ENCODE measurements around the gene CDH23. TPM values are rescaled to one million over a fixed set of nuclear protein-coding genes. Genes with fewer than 3 reads are reported as not detected.

CDH23 gene
- total and polyA plus RNA-seq, 4 experiments from 2014 or later = 1.8 to 5.4 (median 3.6) TPM

DNA sequence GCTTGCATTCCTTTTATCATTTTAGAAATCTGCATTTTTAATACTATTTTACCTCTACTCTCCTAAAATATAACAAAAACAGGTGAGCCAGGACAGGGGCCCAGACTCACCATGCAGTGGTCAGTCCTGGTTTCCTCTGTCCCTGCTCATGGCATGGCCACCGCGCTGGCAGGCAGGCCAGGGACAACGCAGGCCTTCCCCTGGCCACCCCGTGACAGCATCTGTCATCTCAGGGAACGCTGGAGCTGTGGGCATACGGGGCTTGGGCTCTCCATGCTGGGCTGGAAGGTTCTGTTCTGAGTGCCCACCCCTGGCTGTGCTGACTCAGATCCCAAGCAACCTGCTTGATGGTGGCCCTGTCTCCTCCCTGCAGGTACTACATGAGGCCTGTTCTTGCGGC lies 35.1 kb upstream of the CDH23 start:
- H3K9me3 ChIP-seq (ENCODE audit: control insufficient read depth in 1 of 2, low read length in 2 of 2) = no peaks in the 10 kb centered on the region
- H3K27ac Mint-ChIP-seq = no peak overlapping the region
- no peaks in the 10 kb centered on the region for H3K4me1 ChIP-seq (ENCODE audit: insufficient read depth, low read length)
- peaks cover 41 to 46% of the 10 kb centered on the region in 2 donors for H3K36me3 Mint-ChIP-seq
- peaks cover 9% of the 10 kb centered on the region for H3K36me3 ChIP-seq (ENCODE audit: insufficient read depth, low read length)
- no peaks in the 10 kb centered on the region for H3K4me1 Mint-ChIP-seq
- DNase-seq = no peak
- no peak overlapping the region for H3K4me3 ChIP-seq (ENCODE audit: low read length in 2 of 2)
- POLR2A ChIA-PET (ENCODE audit: partially characterized antibody) = no interaction called here
- H3K4me3 Mint-ChIP-seq = no peak overlapping the region
- no peaks in the 10 kb centered on the region for H3K27me3 Mint-ChIP-seq
- intact Hi-C loops (cut with micrococcal nuclease) = no loop called here
- CTCF ChIA-PET (ENCODE audit: partially characterized antibody) = interaction anchor here (0.6 to 1.4 kb wide), 4 partner anchors 10 to 212 kb away, joined by 3 read pairs; no protein-coding TSS in a partner anchor
- no peaks in the 10 kb centered on the region for H3K27me3 ChIP-seq (ENCODE audit: insufficient read depth, low read length)
- H3K27ac ChIP-seq (ENCODE audit: low read depth, low read length) = no peak overlapping the region
- H3K9me3 Mint-ChIP-seq = peaks cover 0 to 3% (median 0%) of the 10 kb centered on the region in 8 donors

- H3K9me3 Mint-ChIP-seq = peaks cover 0 to 3% (median 0%) of the 10 kb centered on the region in 8 donors
- no peaks in the 10 kb centered on the region for H3K4me1 ChIP-seq (ENCODE audit: insufficient read depth, low read length)
- no peak overlapping the region for H3K27ac ChIP-seq (ENCODE audit: low read depth, low read length)
- H3K36me3 Mint-ChIP-seq = peaks cover 41 to 44% of the 10 kb centered on the region in 2 donors
- no peak for DNase-seq
- intact Hi-C loops (cut with micrococcal nuclease) = no loop called here
- no peaks in the 10 kb centered on the region for H3K9me3 ChIP-seq (ENCODE audit: control insufficient read depth in 1 of 2, low read length in 2 of 2)
- H3K4me1 Mint-ChIP-seq = no peaks in the 10 kb centered on the region
- H3K4me3 Mint-ChIP-seq = no peak overlapping the region
- no peak overlapping the region for H3K4me3 ChIP-seq (ENCODE audit: low read length in 2 of 2)
- ChIA-PET POLR2A (ENCODE audit: partially characterized antibody) (no interaction called here), CTCF (ENCODE audit: partially characterized antibody) (interaction anchor here (1.4 kb wide), 1 partner anchor 211 kb away, joined by 3 read pairs; no protein-coding TSS in a partner anchor)
- H3K36me3 ChIP-seq (ENCODE audit: insufficient read depth, low read length) = peaks cover 9% of the 10 kb centered on the region
- no peaks in the 10 kb centered on the region for H3K27me3 ChIP-seq (ENCODE audit: insufficient read depth, low read length)
- H3K27me3 Mint-ChIP-seq = no peaks in the 10 kb centered on the region
- H3K27ac Mint-ChIP-seq = no peak overlapping the region
Observed at GRCh38 chr10:71362141-71362540, 34.6 kb upstream of the CDH23 start.

- Mint-ChIP-seq H3K27ac (no peak overlapping the region), H3K9me3 (peaks cover 0 to 3% (median 0%) of the 10 kb centered on the region in 8 donors), H3K27me3 (peaks cover 0 to 1% of the 10 kb centered on the region in 2 donors), H3K4me1 (no peaks in the 10 kb centered on the region), H3K36me3 (peaks cover 25 to 30% of the 10 kb centered on the region in 2 donors), H3K4me3 (no peak overlapping the region)
- Histone ChIP-seq H3K27me3 (ENCODE audit: insufficient read depth, low read length) (no peaks in the 10 kb centered on the region), H3K36me3 (ENCODE audit: insufficient read depth, low read length) (no peaks in the 10 kb centered on the region), H3K4me3 (ENCODE audit: low read length in 2 of 2) (no peak overlapping the region), H3K4me1 (ENCODE audit: insufficient read depth, low read length) (no peaks in the 10 kb centered on the region), H3K27ac (ENCODE audit: low read depth, low read length) (no peak overlapping the region), H3K9me3 (ENCODE audit: control insufficient read depth in 1 of 2, low read length in 2 of 2) (no peaks in the 10 kb centered on the region)
- intact Hi-C loops (cut with micrococcal nuclease) = no loop called here
- ChIA-PET POLR2A (ENCODE audit: partially characterized antibody) (no interaction called here), CTCF (ENCODE audit: partially characterized antibody) (interaction anchor here (1.0 to 1.7 kb wide), 2 partner anchors 21 to 207 kb away, joined by 4 to 8 read pairs; no protein-coding TSS in a partner anchor)
- DNase-seq = no peak
Observed at GRCh38 chr10:71363936-71364335, 32.8 kb upstream of the CDH23 start.

DNA sequence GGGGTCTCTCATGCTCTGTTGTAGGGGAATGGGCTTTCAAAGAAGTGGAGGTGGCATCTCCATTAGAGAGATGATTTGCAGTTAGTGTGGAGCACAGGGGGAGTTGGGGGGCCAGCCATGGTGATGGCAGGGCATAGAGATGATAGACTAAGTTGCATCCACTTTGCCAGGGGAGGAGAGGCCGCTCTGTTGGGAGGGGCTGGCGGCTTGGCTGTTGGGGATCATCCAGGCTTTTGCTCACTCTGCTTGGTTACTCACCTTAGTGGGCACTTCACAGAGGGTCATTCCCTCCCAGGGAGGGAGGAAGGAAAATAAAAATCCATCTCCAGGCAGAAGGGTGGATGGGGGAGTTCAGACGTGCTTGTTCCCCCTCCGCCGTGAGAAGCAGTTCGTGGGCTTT lies 31.4 kb upstream of the CDH23 start:
- H3K9me3 Mint-ChIP-seq = peaks cover 0 to 3% (median 0%) of the 10 kb centered on the region in 8 donors
- H3K27ac ChIP-seq (ENCODE audit: low read depth, low read length) = no peak overlapping the region
- no peak overlapping the region for H3K27ac Mint-ChIP-seq
- POLR2A ChIA-PET (ENCODE audit: partially characterized antibody) = no interaction called here
- DNase-seq = no peak
- no peak overlapping the region for H3K4me3 ChIP-seq (ENCODE audit: low read length in 2 of 2)
- intact Hi-C loops (cut with micrococcal nuclease) = no loop called here
- peaks cover 15 to 22% of the 10 kb centered on the region in 2 donors for H3K36me3 Mint-ChIP-seq
- no peaks in the 10 kb centered on the region for H3K9me3 ChIP-seq (ENCODE audit: control insufficient read depth in 1 of 2, low read length in 2 of 2)
- no peaks in the 10 kb centered on the region for H3K27me3 ChIP-seq (ENCODE audit: insufficient read depth, low read length)
- no peaks in the 10 kb centered on the region for H3K4me1 Mint-ChIP-seq
- H3K36me3 ChIP-seq (ENCODE audit: insufficient read depth, low read length) = no peaks in the 10 kb centered on the region
- CTCF ChIA-PET (ENCODE audit: partially characterized antibody) = interaction anchor here (1.7 kb wide), 1 partner anchor 19 kb away, joined by 8 read pairs; no protein-coding TSS in a partner anchor
- H3K4me3 Mint-ChIP-seq = no peak overlapping the region
- peaks cover 0 to 6% of the 10 kb centered on the region in 2 donors for H3K27me3 Mint-ChIP-seq
- no peaks in the 10 kb centered on the region for H3K4me1 ChIP-seq (ENCODE audit: insufficient read depth, low read length)

GRCh38 chr10:71366690-71367089 lies 30.0 kb upstream of the CDH23 start:
- Mint-ChIP-seq H3K4me3 (no peak overlapping the region), H3K27me3 (peaks cover 4 to 11% of the 10 kb centered on the region in 2 donors), H3K27ac (no peak overlapping the region), H3K4me1 (no peaks in the 10 kb centered on the region), H3K36me3 (peaks cover 15 to 18% of the 10 kb centered on the region in 2 donors), H3K9me3 (peaks cover 0 to 3% (median 0%) of the 10 kb centered on the region in 8 donors)
- Histone ChIP-seq H3K27me3 (ENCODE audit: insufficient read depth, low read length) (no peaks in the 10 kb centered on the region), H3K4me1 (ENCODE audit: insufficient read depth, low read length) (no peaks in the 10 kb centered on the region), H3K36me3 (ENCODE audit: insufficient read depth, low read length) (no peaks in the 10 kb centered on the region), H3K27ac (ENCODE audit: low read depth, low read length) (no peak overlapping the region), H3K4me3 (ENCODE audit: low read length in 2 of 2) (no peak overlapping the region), H3K9me3 (ENCODE audit: control insufficient read depth in 1 of 2, low read length in 2 of 2) (no peaks in the 10 kb centered on the region)
- intact Hi-C loops (cut with micrococcal nuclease) = no loop called here
- ChIA-PET POLR2A (ENCODE audit: partially characterized antibody) (interaction anchor here (1.2 kb wide), 1 partner anchor 10 kb away, joined by 3 read pairs; no protein-coding TSS in a partner anchor), CTCF (ENCODE audit: partially characterized antibody) (interaction anchor here (1.4 kb wide), 1 partner anchor 18 kb away, joined by 6 read pairs; no protein-coding TSS in a partner anchor)
- DNase-seq = no peak

GRCh38 chr10:71367271-71367670 lies 29.4 kb upstream of the CDH23 start:
- no peak for DNase-seq
- intact Hi-C loops (cut with micrococcal nuclease) = no loop called here
- Histone ChIP-seq H3K4me1 (ENCODE audit: insufficient read depth, low read length) (no peaks in the 10 kb centered on the region), H3K27me3 (ENCODE audit: insufficient read depth, low read length) (no peaks in the 10 kb centered on the region), H3K27ac (ENCODE audit: low read depth, low read length) (no peak overlapping the region), H3K4me3 (ENCODE audit: low read length in 2 of 2) (no peak overlapping the region), H3K36me3 (ENCODE audit: insufficient read depth, low read length) (no peaks in the 10 kb centered on the region), H3K9me3 (ENCODE audit: control insufficient read depth in 1 of 2, low read length in 2 of 2) (no peaks in the 10 kb centered on the region)
- no peaks in the 10 kb centered on the region for H3K4me1 Mint-ChIP-seq
- no peak overlapping the region for H3K27ac Mint-ChIP-seq
- H3K36me3 Mint-ChIP-seq = peaks cover 9 to 13% of the 10 kb centered on the region in 2 donors
- H3K9me3 Mint-ChIP-seq = peaks cover 0 to 2% (median 0%) of the 10 kb centered on the region in 8 donors
- ChIA-PET POLR2A (ENCODE audit: partially characterized antibody) (interaction anchor here (2.6 kb wide), 1 partner anchor 10 kb away, joined by 8 read pairs; no protein-coding TSS in a partner anchor), CTCF (ENCODE audit: partially characterized antibody) (interaction anchor here (1.4 kb wide), 1 partner anchor 18 kb away, joined by 6 read pairs; no protein-coding TSS in a partner anchor)
- H3K4me3 Mint-ChIP-seq = no peak overlapping the region
- peaks cover 5 to 11% of the 10 kb centered on the region in 2 donors for H3K27me3 Mint-ChIP-seq

GRCh38 chr10:71368176-71368575 lies 28.5 kb upstream of the CDH23 start:
- intact Hi-C loops (cut with micrococcal nuclease) = no loop called here
- Histone ChIP-seq H3K4me3 (ENCODE audit: low read length in 2 of 2) (no peak overlapping the region), H3K36me3 (ENCODE audit: insufficient read depth, low read length) (no peaks in the 10 kb centered on the region), H3K9me3 (ENCODE audit: control insufficient read depth in 1 of 2, low read length in 2 of 2) (no peaks in the 10 kb centered on the region), H3K27me3 (ENCODE audit: insufficient read depth, low read length) (no peaks in the 10 kb centered on the region), H3K4me1 (ENCODE audit: insufficient read depth, low read length) (no peaks in the 10 kb centered on the region), H3K27ac (ENCODE audit: low read depth, low read length) (no peak overlapping the region)
- H3K27me3 Mint-ChIP-seq = peaks cover 5 to 11% of the 10 kb centered on the region in 2 donors
- no peaks in the 10 kb centered on the region for H3K4me1 Mint-ChIP-seq
- H3K4me3 Mint-ChIP-seq = no peak overlapping the region
- no peaks in the 10 kb centered on the region for H3K9me3 Mint-ChIP-seq
- CTCF ChIA-PET (ENCODE audit: partially characterized antibody) = interaction anchor here (1.4 kb wide), 1 partner anchor 17 kb away, joined by 6 read pairs; no protein-coding TSS in a partner anchor
- POLR2A ChIA-PET (ENCODE audit: partially characterized antibody) = interaction anchor here (2.6 kb wide), 1 partner anchor 9 kb away, joined by 8 read pairs; no protein-coding TSS in a partner anchor
- no peak for DNase-seq
- H3K36me3 Mint-ChIP-seq = peaks cover 4 to 7% of the 10 kb centered on the region in 2 donors
- peak overlapping the region in 1 of 7 donors; percentile 18 for H3K27ac Mint-ChIP-seq

All from CD4-positive, alpha-beta memory T cell (primary cell).